NB4 (cell line): ENCODE data around the gene FKBP11.

ENCODE experiments used
- POLR2A ChIP-seq: IDR thresholded peaks from 2 replicates; pipeline ENCODE4 v1.6.1; 2011; ENCODE audit warnings: mild to moderate bottlenecking; ENCODE audit not compliant: insufficient read length; ENCODE audit errors: extremely low read depth
- TF ChIP-seq, protein P1 (sequence below): IDR thresholded peaks from one replicate; pipeline ENCODE4 v1.5.1; 2012; ENCODE audit warnings: low read depth, low read length

DNA sequence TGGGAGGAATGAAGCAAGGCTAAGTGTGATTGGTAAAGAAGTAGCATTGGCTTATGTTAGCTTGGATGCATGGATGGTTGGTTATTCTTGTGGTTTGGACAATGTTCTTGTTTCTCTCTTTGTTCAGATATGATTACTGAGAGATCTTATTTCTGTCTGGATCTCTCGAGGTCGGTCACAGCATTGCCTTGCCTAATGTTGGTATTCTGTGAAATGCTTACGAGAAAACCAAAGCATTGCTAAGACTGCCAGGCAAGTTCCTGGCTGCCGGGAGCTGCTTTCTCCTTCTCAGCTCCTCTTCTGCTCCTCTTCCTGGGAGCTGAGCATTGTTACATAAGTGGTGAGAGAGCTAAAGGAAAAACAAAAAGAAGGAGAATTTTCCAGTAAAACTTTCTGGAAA is 52.2 kb downstream of the FKBP11 start:
- TF ChIP-seq, protein P1, sequence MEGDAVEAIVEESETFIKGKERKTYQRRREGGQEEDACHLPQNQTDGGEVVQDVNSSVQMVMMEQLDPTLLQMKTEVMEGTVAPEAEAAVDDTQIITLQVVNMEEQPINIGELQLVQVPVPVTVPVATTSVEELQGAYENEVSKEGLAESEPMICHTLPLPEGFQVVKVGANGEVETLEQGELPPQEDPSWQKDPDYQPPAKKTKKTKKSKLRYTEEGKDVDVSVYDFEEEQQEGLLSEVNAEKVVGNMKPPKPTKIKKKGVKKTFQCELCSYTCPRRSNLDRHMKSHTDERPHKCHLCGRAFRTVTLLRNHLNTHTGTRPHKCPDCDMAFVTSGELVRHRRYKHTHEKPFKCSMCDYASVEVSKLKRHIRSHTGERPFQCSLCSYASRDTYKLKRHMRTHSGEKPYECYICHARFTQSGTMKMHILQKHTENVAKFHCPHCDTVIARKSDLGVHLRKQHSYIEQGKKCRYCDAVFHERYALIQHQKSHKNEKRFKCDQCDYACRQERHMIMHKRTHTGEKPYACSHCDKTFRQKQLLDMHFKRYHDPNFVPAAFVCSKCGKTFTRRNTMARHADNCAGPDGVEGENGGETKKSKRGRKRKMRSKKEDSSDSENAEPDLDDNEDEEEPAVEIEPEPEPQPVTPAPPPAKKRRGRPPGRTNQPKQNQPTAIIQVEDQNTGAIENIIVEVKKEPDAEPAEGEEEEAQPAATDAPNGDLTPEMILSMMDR: no peak
- TF ChIP-seq POLR2A: no peak
